Fibroblast of lung (primary cell): ENCODE measurements around the gene AP2A2. TPM values are rescaled to one million over a fixed set of nuclear protein-coding genes. Genes with fewer than 3 reads are reported as not detected.

ENCODE experiments used
- DNase-seq, 2 donors: peaks; one replicate each; pipeline versions ENCODE4 v3.0.0 to v3.0.0-alpha.2; 2010; ENCODE audit warnings: low read depth in 2 of 2
- H2AFZ ChIP-seq: 2 replicates; pipeline ENCODE4 v1.5.1; 2012; ENCODE audit warnings: low read length, control low read depth, inconsistent platforms
- H3K27ac ChIP-seq: 2 replicates; pipeline ENCODE4 v1.5.1; 2011; ENCODE audit warnings: low read length, control low read depth; ENCODE audit not compliant: insufficient read depth
- H3K27me3 ChIP-seq: 2 replicates; pipeline ENCODE4 v1.5.1; 2011; ENCODE audit warnings: mild to moderate bottlenecking, low read length; ENCODE audit not compliant: control insufficient read depth, insufficient read depth
- H3K36me3 ChIP-seq: 2 replicates; pipeline ENCODE4 v1.5.1; 2011; ENCODE audit warnings: low read length; ENCODE audit not compliant: control insufficient read depth, insufficient read depth
- H3K4me1 ChIP-seq: 2 replicates; pipeline ENCODE4 v1.5.1; 2011; ENCODE audit warnings: low read length; ENCODE audit not compliant: control insufficient read depth, insufficient read depth; ENCODE audit errors: extremely low read depth
- H3K4me2 ChIP-seq: 2 replicates; pipeline ENCODE4 v1.5.1; 2011; ENCODE audit warnings: low read length, control low read depth; ENCODE audit not compliant: insufficient read depth; ENCODE audit errors: extremely low read depth
- H3K4me3 ChIP-seq, 4 experiments: fragments of 200-600 bp in 1 of 4; sonication (generic) in 1 of 4; replicated peaks in 1 of 4; 2 replicates each; pipeline ENCODE4 v1.5.1; 2011 to 2016; ENCODE audit warnings: low read length in 4 of 4, low read depth in 3 of 4, mild to moderate bottlenecking in 3 of 4, control low read depth in 2 of 4, inconsistent platforms in 1 of 4, mixed read lengths in 1 of 4; ENCODE audit not compliant: insufficient read depth in 1 of 4; ENCODE audit errors: control extremely low read depth in 1 of 4
- H3K79me2 ChIP-seq: 2 replicates; pipeline ENCODE4 v1.5.1; 2012; ENCODE audit warnings: mild to moderate bottlenecking, low read length, inconsistent platforms; ENCODE audit not compliant: control insufficient read depth, insufficient read depth
- H3K9ac ChIP-seq: 2 replicates; pipeline ENCODE4 v1.5.1; 2011; ENCODE audit warnings: mild to moderate bottlenecking, low read length, control low read depth; ENCODE audit not compliant: insufficient read depth
- H3K9me3 ChIP-seq: 2 replicates; pipeline ENCODE4 v1.5.1; 2012; ENCODE audit warnings: low read depth, low read length; ENCODE audit not compliant: control insufficient read depth, insufficient read depth
- H4K20me1 ChIP-seq: 2 replicates; pipeline ENCODE4 v1.5.1; 2011; ENCODE audit warnings: low read length; ENCODE audit not compliant: control insufficient read depth, insufficient read depth; ENCODE audit errors: extremely low read depth
- EZH2 ChIP-seq: IDR thresholded peaks from 2 replicates; pipeline ENCODE4 v1.5.1; 2012; ENCODE audit warnings: low read length, control low read depth, mild to moderate bottlenecking; ENCODE audit errors: missing control alignments
- polyA plus RNA-seq, 2 donors: library from polyadenylated mRNA; depleted of rRNA in 1 of 2; stranded (reverse) in 1 of 2; unstranded in 1 of 2; fragments of >200 nt; gene quantifications; 2 replicates each; pipeline ENCODE4 v1.2.1, GENCODE V29; 2011 to 2012; ENCODE audit warnings: missing spikeins in 1 of 2
- total RNA-seq: library from RNA; depleted of rRNA; stranded (reverse); fragments of >200 nt; gene quantifications from 2 replicates; pipeline ENCODE4 v1.2.1, GENCODE V29; 2014
- TF ChIP-seq, protein P1 (sequence below), 2 donors: IDR thresholded peaks in 1 of 2; conservative IDR thresholded peaks in 1 of 2; 1 replicate in 1 of 2; 2 replicates in 1 of 2; pipeline ENCODE4 v1.5.1; 2011 to 2012; ENCODE audit warnings: low read length in 2 of 2, control low read depth in 1 of 2, inconsistent platforms in 1 of 2, low read depth in 1 of 2, mild to moderate bottlenecking in 1 of 2

Gene AP2A2
- total and polyA plus RNA-seq, 2 donors (not counting 1 experiment from before 2014, with no cell fraction given) = 21.6 to 46.1 TPM

DNA sequence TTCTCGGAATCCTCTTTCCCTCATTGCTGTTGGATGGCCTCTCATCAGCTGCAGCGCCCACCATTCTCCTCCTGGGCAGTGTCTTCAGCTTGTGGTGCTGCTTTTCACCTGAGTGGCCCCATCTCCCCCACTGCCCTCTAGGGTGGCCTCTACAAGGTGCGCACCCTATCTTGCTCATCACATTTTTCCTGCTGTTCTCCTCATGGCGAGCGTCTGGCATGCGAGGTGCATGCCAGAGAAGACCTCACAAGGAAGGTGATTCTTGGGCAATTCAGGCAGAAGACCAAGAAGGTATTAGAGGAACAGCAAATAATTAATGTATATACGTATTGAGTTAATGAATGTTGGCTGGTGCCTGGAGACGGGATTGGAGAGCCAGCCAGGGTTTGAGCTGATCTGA, 3.1 kb downstream of the AP2A2 start:
- Histone ChIP-seq H2AFZ (no peak overlapping the region), H3K4me3 (no peak overlapping the region), H4K20me1 (no peaks in the 10 kb centered on the region), H3K4me2 (no peak overlapping the region), H3K79me2 (peaks cover 54% of the 10 kb centered on the region), H3K9me3 (no peaks in the 10 kb centered on the region), H3K36me3 (no peaks in the 10 kb centered on the region), H3K27ac (no peak overlapping the region), H3K27me3 (no peaks in the 10 kb centered on the region), H3K9ac (no peak overlapping the region), H3K4me1 (no peaks in the 10 kb centered on the region)
- DNase-seq = no peak
- no peak for TF ChIP-seq EZH2
- TF ChIP-seq, protein P1, sequence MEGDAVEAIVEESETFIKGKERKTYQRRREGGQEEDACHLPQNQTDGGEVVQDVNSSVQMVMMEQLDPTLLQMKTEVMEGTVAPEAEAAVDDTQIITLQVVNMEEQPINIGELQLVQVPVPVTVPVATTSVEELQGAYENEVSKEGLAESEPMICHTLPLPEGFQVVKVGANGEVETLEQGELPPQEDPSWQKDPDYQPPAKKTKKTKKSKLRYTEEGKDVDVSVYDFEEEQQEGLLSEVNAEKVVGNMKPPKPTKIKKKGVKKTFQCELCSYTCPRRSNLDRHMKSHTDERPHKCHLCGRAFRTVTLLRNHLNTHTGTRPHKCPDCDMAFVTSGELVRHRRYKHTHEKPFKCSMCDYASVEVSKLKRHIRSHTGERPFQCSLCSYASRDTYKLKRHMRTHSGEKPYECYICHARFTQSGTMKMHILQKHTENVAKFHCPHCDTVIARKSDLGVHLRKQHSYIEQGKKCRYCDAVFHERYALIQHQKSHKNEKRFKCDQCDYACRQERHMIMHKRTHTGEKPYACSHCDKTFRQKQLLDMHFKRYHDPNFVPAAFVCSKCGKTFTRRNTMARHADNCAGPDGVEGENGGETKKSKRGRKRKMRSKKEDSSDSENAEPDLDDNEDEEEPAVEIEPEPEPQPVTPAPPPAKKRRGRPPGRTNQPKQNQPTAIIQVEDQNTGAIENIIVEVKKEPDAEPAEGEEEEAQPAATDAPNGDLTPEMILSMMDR (conservative IDR thresholded peaks at IDR 0.05 in 1 of 2, IDR thresholded peaks at IDR 0.05 in 1 of 2; ENCODE audit: low read depth in 1 of 2, low read length in 2 of 2) = no peak

DNA sequence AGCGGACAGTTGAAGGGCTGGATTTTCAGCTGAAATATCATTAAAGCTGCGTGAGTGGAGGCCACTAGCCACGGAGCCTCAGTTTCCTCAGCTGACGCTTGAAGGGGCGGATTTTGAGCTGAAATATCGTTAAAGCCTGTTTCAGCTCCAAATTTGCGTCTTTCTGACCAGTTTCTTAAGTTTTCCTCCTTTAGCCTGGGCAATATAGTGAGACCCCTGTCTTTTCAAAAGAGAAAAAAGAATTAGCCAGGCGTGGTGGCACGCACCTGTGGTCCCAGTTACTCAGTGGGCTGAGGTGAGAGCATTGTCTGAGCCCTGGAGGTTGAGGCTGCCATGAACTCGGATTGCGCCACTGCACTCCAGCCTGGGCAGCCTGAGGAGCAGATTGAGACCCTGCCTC, 3.7 kb downstream of the AP2A2 start:
- Histone ChIP-seq H4K20me1 (no peaks in the 10 kb centered on the region), H3K9ac (no peak overlapping the region), H3K36me3 (no peaks in the 10 kb centered on the region), H3K27ac (no peak overlapping the region), H3K4me2 (no peak overlapping the region), H3K27me3 (no peaks in the 10 kb centered on the region), H2AFZ (no peak overlapping the region), H3K4me1 (no peaks in the 10 kb centered on the region), H3K9me3 (no peaks in the 10 kb centered on the region), H3K79me2 (peaks cover 59% of the 10 kb centered on the region), H3K4me3 (no peak overlapping the region)
- no peak for TF ChIP-seq EZH2
- TF ChIP-seq, protein P1 (conservative IDR thresholded peaks at IDR 0.05 in 1 of 2, IDR thresholded peaks at IDR 0.05 in 1 of 2; ENCODE audit: low read depth in 1 of 2, low read length in 2 of 2) = no peak
- DNase-seq = no peak

DNA sequence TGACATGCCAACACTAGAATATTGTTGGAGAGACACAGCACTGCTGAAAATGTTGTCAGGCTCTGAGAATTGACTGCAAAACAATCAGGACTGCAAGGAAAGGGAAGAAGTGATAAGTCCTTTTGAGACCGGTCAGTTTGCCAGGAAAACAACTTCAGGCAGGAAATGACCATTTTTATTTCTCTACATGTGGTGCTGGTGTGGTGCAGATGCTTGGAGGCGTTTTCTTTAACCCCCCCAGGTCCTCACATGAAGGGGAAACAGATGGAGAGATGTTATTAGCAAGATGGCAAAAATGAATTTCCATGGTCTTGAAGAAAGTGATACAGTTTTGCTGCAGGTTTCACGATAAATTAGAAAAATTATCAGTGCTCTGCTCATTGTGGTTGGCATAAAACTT, 5.7 kb downstream of the AP2A2 start:
- no peak for TF ChIP-seq EZH2
- TF ChIP-seq, protein P1 (conservative IDR thresholded peaks at IDR 0.05 in 1 of 2, IDR thresholded peaks at IDR 0.05 in 1 of 2; ENCODE audit: low read depth in 1 of 2, low read length in 2 of 2) = no peak
- Histone ChIP-seq H3K4me3 (no peak overlapping the region), H3K36me3 (no peaks in the 10 kb centered on the region), H4K20me1 (no peaks in the 10 kb centered on the region), H3K9ac (no peak overlapping the region), H3K27me3 (no peaks in the 10 kb centered on the region), H3K9me3 (no peaks in the 10 kb centered on the region), H3K27ac (no peak overlapping the region), H2AFZ (no peak overlapping the region), H3K79me2 (peaks cover 59% of the 10 kb centered on the region), H3K4me1 (no peaks in the 10 kb centered on the region), H3K4me2 (no peak overlapping the region)
- DNase-seq = no peak
